ENCODE results near the gene EFS.

Gene EFS

DNA sequence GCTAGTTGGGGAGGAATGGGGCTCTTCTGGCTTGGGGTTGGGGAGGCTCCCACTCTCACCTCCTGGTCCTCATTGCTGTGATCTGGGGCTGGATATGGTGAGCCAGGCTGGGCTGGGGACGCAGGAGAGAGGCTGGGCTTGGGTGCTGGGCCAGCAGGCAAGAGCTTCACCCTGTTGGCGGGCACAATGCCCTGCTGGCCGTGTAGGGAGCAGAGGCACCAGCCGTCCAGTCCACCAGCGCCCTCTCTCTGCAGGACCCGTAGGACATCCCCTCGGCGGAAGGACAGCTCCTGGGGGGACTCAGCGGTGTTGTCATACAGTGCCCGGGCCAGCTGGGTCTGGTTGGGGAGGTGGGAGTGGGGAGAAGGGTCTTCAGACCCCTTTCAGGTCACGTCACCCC lies 4.5 kb downstream of the EFS start:
- in situ Hi-C loops (cut with HindIII; ENCODE audit: low sequenced_read_pairs): no loop called here

DNA sequence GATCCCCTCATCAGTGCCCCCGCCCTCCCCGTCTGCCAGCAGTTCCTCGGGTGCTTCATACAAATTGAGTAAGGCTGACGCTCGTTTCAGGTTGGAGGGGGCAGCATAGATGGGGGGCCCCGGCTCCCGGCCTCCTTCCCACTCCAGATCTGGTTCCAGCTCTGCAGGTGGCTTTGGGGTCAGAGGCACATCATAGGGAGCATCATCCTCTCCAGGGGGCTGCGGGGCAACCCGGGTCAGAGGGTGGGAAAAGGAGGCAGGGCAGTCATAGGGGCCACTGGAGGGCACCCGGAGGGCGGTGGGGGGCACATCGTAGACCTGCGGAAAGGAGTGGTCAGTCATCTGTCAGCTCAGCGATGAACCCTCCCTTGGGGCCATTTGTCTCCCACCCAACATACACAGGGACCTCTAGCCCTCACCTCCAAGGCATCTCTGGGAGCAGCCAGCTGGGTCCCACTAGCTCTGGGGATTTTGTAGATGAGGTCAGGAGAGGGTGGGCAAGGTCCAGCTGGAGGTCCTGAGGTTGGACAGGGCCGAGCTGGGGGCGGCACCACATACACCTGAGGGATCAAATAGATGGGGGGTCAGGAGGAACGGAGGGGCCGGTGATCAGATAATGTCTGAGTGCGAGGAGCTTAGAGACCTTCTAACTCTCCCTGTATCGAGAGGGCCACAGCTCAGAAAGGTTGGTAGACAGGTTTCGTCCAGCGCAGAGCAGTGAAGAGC lies 5.1 kb downstream of the EFS start:
- in situ Hi-C loops (cut with HindIII; ENCODE audit: low sequenced_read_pairs): no loop called here

DNA sequence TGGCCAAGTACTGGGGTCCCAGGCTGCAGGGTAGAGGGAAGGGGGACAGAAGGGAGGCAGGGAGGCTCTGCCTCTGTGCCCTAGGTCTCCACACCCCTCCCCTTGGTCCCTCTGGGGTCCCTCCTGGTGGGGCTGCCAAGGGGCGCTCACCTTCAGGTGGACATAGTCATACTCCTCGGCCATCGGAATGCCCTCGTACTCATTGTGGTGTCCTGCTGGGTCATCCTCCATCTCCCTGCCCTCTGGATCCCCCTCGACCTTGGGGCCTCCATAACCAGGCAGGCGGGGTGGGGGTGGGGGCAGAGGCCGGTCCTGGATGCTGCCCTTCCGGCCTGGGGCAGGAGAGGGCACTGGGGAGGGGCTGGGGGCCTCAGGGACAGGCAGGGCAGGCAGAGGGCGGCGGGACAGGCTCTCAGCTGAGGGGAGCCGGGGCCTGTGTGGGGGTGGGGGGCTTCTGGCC lies 5.8 kb downstream of the EFS start:
- in situ Hi-C loops (cut with HindIII; ENCODE audit: low sequenced_read_pairs): no loop called here

DNA sequence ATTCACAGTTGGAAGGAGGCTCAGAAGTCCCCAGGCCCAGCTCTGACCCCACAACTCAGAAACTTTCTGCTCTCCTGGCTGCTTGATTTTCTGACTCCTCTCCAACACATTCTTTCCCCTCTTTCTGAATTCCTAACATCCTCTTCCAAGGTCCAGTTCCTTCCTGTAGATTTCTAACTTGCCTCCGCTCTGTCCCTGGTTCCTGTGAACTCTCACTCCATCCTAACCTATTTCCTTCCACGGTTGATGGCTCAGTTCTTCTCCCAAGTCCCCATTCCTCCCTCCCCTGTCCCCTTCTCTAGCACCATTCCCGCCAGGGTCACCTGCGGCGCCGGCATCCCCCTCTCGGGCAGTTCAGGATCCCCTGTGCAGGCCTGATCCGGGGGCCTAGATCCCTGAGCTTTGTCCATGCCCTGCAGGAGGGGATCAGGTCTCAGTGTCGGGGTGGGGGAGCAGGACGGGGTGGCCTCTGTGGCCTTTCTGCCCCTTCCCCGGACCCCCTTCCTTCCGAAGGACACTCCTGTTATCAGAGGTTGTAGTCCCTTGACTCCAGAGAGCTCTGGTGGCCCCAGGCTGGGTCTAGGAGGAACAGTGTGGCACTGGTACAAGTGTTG lies 6.3 kb downstream of the EFS start:
- in situ Hi-C loops (cut with HindIII; ENCODE audit: low sequenced_read_pairs): no loop called here

DNA sequence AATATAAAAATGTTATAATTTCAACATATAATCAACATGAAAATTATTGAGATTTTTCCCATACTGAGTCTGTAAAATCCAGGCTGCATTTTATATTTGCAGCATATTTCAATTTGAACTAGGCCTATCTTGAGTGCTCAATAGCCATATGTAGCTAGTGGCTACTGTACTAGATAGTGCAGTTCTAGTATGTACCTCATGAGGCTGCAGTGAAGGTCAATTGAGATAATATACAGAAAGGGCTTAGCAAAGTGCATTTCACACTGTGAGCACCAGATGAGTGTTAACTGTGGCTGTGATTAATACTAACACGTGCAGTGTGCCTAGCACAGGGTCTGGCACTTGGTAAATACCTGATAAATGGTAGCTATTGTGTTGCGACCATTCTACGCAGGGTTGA lies 6.9 kb downstream of the EFS start:
- in situ Hi-C loops (cut with HindIII; ENCODE audit: low sequenced_read_pairs): no loop called here

DNA sequence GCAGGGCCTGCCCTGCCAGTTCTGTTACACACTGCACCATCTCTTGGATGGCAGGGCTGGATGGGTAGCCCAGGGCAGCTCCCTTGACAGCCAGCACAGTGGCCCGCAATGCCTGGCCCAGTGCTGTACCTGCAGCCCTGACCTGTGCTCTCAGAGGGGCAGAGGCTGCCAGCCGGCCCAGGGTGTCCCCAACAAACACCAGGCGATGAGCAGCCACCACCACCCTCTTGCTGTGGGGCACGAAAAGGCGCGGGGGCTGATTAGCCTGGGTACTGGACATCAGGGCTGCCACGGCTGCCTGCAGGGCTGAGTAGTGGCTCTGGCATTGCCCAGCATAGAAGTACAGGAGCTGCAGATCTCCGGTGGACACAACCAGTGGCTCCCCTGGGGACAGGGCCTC lies 7.7 kb downstream of the EFS start:
- in situ Hi-C loops (cut with HindIII; ENCODE audit: low sequenced_read_pairs): no loop called here

DNA sequence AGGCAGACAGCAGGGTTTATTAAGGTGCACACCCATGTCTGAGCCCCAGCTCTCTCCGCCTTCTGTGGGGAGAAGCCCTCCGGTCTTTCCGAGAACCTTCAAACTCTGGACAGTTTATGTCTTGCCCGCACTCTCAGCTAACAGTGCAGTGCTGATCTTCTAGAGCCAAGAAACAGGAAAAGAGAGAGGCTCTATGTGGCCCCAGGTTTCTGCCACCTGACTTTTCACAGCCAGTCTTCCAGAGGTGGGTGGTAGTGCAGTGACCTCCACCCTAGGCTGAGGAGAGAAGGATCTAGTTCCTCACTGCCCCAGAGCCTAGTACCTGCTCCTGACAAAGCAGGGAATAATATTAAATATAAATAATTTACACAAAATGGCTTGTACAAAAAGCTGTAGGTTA lies 8.3 kb downstream of the EFS start:
- in situ Hi-C loops (cut with HindIII; ENCODE audit: low sequenced_read_pairs): no loop called here

DNA sequence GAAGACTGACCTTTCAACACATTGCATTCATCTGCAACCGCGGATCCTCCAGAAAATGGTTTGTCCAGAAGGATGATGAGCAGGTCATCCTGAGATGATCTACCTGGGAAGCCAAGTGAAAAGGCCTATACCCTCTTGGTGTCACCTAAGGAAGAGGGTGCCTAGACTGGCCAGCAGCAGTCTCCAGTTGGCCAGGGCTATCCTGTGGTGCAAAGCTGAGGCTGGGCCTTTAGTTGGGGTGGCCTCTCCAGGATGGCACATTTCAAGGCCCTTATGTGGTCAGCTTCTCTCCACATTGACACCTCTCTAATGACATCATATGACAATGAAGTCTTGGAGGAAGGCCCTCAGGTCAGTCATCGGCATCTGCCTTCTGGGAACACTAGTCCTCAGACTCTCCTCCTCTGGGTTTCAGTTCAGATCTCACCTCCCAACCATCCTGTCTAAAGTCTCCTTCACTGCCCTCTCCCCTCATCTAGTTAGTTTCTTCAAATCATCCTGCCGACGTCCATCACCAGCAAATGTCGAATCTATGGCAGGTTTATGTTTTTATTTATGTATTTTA lies 9.0 kb downstream of the EFS start:
- in situ Hi-C loops (cut with HindIII; ENCODE audit: low sequenced_read_pairs): no loop called here

DNA sequence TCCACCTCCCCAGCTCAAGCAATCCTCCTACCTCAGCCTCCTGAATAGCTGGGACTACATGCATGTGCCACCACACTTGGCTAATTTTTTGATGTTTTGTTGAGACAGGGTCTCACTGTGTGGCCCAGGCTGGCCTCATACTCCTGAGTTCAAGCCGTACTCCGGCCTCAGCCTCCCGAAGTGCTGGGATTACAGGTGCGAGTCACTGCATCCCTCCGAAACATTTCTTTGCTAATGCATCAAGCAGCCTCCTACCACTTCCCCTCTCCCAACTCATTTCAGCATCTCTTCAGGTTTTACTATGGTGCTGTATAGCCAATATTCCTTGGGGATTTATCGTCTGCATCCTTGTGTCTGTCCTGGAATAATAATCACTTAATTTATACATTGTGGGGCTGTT lies 10.0 kb downstream of the EFS start:
- in situ Hi-C loops (cut with HindIII; ENCODE audit: low sequenced_read_pairs): no loop called here

DNA sequence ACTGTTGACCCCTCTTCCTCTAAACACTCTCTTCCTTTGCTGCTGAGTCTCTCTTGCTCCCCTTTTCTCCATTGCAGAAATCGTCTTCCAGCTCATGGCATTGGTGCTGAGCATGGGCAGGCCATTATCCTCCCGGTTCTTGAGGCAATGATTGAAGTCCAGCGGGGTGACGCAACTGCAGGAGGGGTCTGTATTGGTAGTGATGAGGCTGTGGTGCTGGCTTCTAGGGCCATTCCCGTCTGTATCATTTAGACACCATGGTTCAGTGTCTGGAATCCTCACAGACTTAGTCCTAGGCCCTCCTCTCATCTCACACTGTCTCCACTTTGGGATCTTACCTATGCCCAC lies 11.6 kb downstream of the EFS start:
- in situ Hi-C loops (cut with HindIII; ENCODE audit: low sequenced_read_pairs): no loop called here

DNA sequence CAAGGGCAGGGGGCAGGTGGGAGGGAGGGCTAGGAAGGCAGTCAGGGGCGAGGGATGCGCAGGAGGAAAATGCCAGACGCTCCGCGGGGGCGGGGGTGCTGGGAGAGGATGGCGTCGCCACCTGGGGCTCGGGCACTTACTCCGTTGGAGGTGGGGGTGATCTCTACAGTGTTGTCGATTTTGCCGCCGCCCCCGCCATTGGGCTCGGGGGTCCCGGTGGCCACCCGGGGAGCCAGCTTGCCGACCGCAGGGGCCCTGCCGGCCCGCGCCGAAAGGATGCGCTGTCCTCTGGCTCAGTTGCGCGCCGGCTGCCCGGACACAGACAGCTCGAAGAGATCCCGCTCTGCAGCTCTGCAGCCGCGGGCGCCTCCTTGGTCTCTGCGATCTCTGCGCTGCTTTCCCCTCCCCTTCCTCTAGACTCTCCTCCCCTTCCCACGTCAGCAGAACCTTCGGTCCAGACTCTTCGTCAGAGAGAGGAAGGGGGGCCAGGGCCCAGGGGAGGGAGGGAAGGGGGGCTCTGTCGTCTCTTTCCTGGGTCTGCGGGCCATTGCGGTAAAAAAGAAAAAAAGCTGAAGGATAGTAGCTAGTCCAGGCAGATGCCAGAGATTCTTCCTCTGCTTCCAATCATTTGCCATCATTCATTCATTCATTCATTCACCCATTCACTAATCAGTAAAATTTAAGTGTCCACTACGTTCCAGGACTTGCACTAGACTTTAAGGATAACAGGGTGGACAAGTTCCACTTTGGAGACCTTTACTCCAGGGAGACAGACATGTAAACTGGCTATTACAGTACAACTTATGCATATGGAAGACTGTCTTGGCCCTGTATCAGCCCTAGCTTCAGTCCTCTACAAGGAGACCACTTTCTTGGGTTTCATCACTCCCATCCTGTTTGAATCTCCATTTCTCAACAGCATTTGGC lies 12.2 kb downstream of the EFS start, which contains the start of gene SLC22A17:
Gene SLC22A17 (minus strand): TSS at position 382 of the 927 bp plus-strand sequence.
- in situ Hi-C loops (cut with HindIII; ENCODE audit: low sequenced_read_pairs): no loop called here

DNA sequence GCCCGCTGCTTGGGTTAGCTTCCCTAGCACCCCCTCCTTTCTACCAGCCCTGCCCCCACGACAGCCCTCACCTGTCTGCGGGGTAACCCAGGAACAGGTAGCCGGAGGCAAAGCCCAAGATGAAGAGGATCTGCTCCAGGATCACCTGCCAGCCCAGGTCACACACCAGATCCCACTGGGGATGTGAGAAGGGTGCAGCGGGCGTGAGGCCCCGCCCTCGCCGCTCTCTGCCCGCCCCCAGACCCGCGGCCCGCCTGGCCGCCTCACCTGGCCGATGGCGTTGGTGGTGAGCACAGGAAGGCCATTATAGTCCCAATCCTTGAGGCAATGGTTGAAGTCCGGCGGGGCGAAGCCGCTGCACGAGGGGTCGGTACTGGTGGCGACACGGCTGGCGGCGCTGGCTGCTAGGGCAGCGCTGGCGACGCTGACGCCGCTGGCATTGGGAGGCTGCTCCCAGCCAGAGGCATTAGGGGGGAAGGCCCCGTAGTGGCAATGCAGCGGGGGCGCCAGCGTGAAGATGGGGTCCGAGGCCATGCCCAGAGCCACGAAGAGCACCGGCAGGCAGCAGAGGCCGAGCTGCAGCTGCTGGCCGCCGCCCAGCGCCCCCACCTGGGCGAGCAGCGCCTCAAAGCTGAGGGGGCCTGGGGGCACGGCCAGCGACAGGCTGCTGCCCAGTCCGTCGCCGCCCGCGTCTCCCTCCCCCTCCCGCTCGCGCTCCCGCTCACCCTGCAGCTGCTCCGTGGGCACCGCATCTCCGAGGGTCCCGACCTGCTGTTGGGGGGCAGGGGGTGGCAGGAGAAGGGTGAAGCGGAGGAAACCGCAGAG lies 13.1 kb downstream of the EFS start:
- in situ Hi-C loops (cut with HindIII; ENCODE audit: low sequenced_read_pairs): no loop called here

DNA sequence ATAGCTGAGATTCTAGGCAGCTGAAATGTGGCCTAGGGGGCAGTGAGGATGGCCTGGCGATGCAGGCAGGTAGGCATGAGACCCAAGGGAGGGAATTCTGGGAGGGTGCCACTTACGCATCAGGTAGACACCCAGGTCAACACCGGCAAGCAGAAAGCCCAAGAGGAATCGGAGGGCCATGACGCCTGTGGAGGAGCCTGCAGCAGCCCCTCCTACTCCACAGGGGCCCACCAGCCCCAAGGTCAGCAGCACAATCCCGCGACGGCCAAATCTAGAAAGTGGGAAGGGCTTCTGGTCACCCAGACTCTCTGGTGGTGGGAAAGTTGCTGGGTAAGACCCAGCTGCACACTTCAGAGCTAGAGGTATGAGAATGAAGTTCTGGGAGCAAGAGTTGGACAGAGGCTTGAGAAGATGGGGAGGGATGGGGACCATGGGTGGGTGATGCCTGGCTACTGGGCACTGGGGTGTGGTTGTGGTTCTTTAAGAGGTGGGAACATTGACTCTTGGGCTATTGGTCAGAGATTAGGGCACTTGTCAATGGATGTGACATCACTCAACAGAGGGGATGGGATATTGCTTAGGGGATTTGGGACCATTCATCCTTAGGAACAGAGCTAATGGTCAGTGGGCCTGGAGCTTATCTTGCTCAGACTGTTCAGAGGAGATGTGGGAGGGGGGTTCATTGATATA lies 15.7 kb downstream of the EFS start:
- in situ Hi-C loops (cut with HindIII; ENCODE audit: low sequenced_read_pairs): no loop called here

DNA sequence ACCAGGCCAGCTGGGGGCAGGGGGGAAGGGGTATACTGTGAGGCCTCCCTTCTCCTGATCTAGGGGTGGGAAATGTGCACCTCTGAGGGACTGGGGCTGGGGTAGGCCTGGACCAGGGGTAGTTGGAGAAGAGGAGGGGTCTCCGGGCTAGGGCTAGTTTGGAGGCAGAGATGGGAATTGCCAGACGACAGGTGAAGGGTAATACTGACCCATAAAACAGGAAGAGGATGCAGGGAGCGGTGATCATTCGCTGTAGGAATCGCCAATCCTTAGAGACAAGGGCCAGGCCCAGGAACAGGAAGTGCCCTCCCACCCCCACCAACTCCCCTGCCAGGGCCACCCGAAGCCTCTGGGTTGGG lies 16.7 kb downstream of the EFS start:
- in situ Hi-C loops (cut with HindIII; ENCODE audit: low sequenced_read_pairs): no loop called here

DNA sequence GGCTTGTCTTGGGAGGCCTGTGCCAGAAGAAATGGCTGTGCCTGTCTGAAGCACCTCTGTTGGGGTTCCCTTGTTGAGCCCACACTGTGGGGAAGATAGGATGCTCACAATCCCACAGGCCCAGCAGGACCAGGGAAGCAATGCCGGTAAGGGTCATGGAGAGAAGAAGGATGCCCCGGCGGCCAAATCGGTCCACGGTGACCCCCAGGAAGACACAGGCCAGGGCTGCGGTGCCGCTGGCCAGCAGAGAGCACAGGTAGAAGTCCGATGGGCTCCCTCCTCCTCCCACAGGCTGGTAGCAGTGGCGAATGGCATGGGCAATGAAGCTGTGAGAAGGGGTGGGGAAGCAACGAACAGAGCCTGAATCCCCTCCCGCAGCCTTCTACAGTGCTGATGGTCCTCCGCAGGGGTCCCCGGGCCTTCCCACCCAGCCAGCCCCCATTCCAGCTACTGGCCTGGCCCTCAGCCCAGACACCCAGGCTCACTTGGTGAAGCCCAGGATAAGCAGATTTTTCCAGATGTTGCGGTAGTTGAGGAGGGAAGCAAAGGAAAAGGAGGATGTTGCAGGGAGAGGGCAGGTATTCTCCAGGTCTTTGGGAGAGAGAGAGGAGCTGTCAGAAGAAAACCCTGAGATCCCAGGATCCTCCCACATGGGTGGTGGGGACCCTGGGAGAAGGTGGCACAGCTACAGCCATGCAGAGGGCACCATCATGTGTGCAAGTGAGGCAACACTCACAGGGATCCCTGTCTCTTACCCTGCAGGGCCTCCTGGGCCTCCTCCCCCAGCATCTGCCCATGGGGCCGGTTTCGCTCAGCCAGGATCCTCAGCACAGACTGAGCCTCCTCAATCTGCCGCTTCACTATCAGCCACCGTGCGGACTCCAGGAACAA lies 17.3 kb downstream of the EFS start:
- in situ Hi-C loops (cut with HindIII; ENCODE audit: low sequenced_read_pairs): no loop called here

DNA sequence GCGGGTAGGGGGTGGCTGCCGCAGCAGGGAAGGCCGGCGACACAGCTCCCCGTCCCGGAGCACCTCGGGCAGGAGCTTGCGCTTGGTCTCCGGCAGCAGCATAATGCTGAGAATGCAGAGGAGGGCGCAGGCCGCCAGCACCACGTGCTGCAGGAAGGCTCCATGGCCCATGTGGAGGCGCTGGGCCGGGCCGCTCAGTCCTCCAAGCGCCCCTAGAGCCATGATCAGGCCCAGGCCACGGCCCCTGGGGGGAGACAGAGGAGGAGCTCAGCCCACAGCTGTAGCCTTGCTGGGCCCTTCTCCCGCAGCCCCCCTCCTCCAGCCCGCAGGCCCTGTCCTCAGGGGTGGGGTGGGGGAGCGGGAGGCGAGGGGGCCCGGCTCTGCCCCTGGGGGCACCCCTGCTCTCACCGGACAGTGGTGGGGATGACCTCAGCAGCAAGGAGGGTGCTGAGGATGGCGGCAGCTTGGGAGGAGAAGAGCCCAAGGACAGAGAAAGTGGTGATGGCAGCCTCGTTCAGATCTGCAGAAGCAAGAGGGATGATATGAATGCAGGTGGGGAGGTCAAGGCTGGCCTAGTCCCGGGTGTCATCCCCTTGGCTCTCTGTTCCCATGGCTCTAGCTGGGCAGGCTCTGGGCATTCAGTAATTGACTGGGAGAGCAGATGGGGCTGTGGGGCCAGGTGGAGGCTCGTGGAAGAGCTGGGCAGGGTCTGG lies 18.1 kb downstream of the EFS start:
- in situ Hi-C loops (cut with HindIII; ENCODE audit: low sequenced_read_pairs): no loop called here

DNA sequence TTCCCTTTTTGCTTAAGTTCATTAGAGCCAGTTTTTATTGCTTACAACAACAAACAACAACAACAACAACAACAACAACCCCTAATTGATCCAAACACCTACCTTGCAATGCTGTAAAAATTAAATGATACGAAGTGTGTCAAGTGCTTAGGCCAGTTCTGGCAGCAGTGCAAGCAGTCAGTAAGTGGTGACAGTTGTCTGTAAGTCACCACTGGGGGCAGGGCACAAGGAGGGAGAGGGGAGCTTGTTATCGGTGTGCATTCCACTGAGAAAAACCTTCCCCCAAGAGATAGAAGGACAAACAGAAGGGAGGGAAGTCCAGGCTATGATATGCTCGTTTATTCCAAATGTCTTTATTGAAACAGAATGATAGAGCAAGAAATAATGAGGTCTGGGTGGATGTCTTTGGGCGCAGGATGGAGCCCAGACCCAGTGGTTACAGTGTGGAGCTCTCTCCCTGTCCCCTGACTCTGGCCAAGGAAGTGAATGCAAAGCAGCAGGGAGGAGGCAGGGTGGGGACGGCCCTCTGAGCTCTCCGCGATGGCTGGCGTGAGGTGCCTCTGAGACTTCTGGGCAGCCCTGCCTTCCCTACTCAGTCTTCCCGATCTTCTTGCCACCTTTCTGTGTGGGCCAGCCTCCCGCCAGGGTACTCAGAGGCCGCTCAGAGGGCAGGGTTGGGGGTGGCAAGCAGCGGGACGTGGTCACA lies 18.8 kb downstream of the EFS start:
- in situ Hi-C loops (cut with HindIII; ENCODE audit: low sequenced_read_pairs): no loop called here

DNA sequence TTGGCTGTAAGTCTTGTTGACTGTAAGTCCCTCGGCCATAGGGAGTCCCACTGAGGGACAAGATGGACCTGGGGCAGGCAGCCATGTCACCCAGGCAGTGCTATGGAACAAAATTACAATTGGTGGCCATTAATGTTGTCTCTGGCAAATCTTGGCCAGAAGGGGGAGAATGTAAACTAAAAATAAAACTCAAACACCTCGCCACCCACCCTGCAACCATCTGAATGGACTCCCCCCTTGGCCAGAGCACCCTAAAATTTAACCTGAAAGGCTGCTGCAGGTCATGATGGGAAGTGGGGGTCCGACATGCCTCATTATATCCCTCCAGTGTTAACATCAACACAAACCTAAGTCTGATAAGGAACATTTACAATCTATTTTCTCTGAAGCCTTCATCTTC lies 20.5 kb downstream of the EFS start:
- in situ Hi-C loops (cut with HindIII; ENCODE audit: low sequenced_read_pairs): no loop called here
